NT2/D1 (cell line): ENCODE measurements around the gene TRABD2B.

Experiments
- SUZ12 ChIP-seq: IDR thresholded peaks from 2 replicates; pipeline ENCODE4 v1.6.1; 2011; ENCODE audit not compliant: insufficient read length, insufficient read depth; ENCODE audit errors: extremely low read depth
- YY1 ChIP-seq: IDR thresholded peaks from 2 replicates; pipeline ENCODE4 v1.6.1; 2011; ENCODE audit not compliant: insufficient read length, insufficient read depth
- ZNF274 ChIP-seq: IDR thresholded peaks from 2 replicates; pipeline ENCODE4 v1.6.1; 2011; ENCODE audit warnings: mild to moderate bottlenecking, low read depth, low read length

DNA sequence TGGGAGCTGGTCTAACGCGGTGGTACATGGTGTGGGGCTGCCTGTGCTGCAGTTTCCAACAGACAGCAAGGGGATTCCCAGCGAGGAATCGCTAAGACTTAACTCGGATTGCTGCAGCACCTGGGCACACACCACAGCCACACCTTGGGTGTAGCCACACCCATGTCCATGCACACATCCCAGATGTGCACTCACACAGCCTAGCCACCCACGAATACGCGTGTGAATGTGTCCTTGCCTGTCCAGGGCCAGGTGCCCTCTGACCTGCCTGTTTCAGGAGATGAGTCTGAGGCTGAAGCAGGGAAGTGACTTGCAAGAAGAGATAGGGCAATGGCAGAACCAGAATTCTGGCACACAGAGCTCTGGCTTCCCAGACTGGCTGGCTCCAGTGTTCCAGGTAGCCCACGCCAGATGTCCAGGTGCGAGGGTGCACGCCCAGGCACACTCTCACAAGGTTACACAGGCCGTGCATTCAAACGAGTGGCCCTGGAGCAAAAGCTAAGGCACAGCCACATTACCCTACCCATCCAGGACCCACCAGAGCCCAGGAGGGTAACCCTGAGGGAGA is 272.7 kb downstream of the TRABD2B start:
- no peak for TF ChIP-seq SUZ12
- no peak for TF ChIP-seq YY1
- no peak for TF ChIP-seq ZNF274
